ENCODE data around the gene CITED4. TPM values are rescaled to one million over a fixed set of nuclear protein-coding genes. Genes with fewer than 3 reads are reported as not detected.

CITED4 gene
- total RNA-seq, 3 donors from 2014 or later, result 12.2 to 136 (median 26.9) TPM

DNA sequence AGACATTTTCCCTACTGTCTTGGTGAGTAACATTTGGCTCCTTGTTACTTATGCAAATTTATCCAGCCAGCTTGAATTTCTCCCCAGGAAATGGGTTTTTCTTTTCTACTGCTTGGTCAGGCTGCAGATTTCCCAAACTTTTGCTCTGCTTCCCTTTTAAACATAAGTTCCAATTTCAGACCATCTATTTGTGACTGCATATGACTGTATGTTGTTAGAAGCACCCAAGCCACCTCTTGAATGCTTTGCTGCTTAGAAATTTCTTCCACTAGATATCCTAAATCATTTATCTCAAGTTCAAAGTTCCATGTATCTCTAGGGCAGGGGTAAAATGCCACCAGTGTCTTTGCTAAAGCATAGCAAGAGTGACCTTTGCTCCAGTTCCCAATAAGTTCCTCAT lies 32.3 kb upstream of the CITED4 start:
- Histone ChIP-seq H3K4me1 (peaks cover 0 to 12% of the 10 kb centered on the region in 2 donors), H3K36me3 (no peaks in the 10 kb centered on the region), H3K27me3 (no peaks in the 10 kb centered on the region), H3K9me3 (peaks cover 7 to 19% of the 10 kb centered on the region in 2 donors), H3K4me3 (no peak overlapping the region), H3K27ac (no peak overlapping the region)
- no peak for TF ChIP-seq POLR2A (IDR thresholded peaks at IDR 0.05)
- no peak for TF ChIP-seq POLR2AphosphoS5 (IDR thresholded peaks at IDR 0.05)
- TF ChIP-seq, protein P1, sequence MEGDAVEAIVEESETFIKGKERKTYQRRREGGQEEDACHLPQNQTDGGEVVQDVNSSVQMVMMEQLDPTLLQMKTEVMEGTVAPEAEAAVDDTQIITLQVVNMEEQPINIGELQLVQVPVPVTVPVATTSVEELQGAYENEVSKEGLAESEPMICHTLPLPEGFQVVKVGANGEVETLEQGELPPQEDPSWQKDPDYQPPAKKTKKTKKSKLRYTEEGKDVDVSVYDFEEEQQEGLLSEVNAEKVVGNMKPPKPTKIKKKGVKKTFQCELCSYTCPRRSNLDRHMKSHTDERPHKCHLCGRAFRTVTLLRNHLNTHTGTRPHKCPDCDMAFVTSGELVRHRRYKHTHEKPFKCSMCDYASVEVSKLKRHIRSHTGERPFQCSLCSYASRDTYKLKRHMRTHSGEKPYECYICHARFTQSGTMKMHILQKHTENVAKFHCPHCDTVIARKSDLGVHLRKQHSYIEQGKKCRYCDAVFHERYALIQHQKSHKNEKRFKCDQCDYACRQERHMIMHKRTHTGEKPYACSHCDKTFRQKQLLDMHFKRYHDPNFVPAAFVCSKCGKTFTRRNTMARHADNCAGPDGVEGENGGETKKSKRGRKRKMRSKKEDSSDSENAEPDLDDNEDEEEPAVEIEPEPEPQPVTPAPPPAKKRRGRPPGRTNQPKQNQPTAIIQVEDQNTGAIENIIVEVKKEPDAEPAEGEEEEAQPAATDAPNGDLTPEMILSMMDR (IDR thresholded peaks at IDR 0.05), result no peak
- no peak for DNase-seq (ENCODE audit: low spot score in 2 of 2)
- intact Hi-C loops (cut with DNase I; ENCODE audit: low total_unique reads), result no loop called here

DNA sequence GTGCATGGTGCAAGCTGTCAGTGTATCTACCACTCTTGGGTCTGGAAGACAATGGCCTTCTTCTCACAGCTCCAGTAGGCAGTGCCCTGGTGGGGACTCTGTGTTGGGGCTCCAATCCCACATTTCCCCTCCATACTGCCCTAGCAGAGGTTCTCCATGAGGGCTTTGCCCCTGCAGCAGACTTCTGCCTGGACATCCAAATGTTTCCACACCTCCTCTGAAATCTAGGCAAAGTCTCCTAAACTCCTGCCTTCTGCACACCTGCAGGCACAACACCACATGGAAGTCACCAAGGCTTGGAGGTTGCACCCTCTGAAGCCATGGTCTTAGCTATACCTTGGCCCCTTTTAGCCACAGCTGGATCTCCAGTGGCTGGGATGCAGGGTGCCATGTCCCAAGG lies 31.8 kb upstream of the CITED4 start:
- no peaks in the 10 kb centered on the region for H3K27me3 ChIP-seq
- H3K36me3 ChIP-seq, result no peaks in the 10 kb centered on the region
- DNase-seq (ENCODE audit: low spot score in 2 of 2), result no peak
- TF ChIP-seq POLR2AphosphoS5 (IDR thresholded peaks at IDR 0.05), result no peak
- TF ChIP-seq, protein P1 (IDR thresholded peaks at IDR 0.05), result no peak
- no peak for TF ChIP-seq POLR2A (IDR thresholded peaks at IDR 0.05)
- H3K27ac ChIP-seq, result no peak overlapping the region
- H3K9me3 ChIP-seq, result peaks cover 7 to 19% of the 10 kb centered on the region in 2 donors
- no peak overlapping the region for H3K4me3 ChIP-seq
- intact Hi-C loops (cut with DNase I; ENCODE audit: low total_unique reads), result no loop called here
- peaks cover 0 to 9% of the 10 kb centered on the region in 2 donors for H3K4me1 ChIP-seq

DNA sequence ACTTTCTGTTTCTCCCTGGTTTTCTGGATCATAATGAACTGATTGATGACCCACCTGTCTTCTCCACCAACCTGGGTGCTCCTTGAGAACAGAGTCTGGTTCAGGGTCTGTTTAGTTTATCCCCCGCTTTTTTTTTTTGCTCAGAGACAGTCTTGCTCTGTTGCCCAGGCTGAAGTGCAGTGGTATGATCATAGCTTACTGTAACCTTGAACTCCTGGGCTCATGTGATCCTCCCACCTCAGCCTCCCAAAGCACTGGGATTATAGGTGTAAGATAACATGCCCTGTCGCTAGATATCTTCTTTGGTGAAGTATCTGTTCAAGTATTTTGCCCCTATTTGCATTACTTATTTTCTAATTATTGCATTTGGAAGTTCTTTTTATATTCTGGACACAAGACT lies 30.2 kb upstream of the CITED4 start:
- Histone ChIP-seq H3K9me3 (peaks cover 7 to 19% of the 10 kb centered on the region in 2 donors), H3K4me1 (no peaks in the 10 kb centered on the region), H3K4me3 (no peak overlapping the region), H3K27me3 (no peaks in the 10 kb centered on the region), H3K27ac (no peak overlapping the region), H3K36me3 (no peaks in the 10 kb centered on the region)
- no peak for DNase-seq (ENCODE audit: low spot score in 2 of 2)
- TF ChIP-seq POLR2A (IDR thresholded peaks at IDR 0.05), result no peak
- no peak for TF ChIP-seq POLR2AphosphoS5 (IDR thresholded peaks at IDR 0.05)
- TF ChIP-seq, protein P1 (IDR thresholded peaks at IDR 0.05), result no peak
- intact Hi-C loops (cut with DNase I; ENCODE audit: low total_unique reads), result no loop called here

DNA sequence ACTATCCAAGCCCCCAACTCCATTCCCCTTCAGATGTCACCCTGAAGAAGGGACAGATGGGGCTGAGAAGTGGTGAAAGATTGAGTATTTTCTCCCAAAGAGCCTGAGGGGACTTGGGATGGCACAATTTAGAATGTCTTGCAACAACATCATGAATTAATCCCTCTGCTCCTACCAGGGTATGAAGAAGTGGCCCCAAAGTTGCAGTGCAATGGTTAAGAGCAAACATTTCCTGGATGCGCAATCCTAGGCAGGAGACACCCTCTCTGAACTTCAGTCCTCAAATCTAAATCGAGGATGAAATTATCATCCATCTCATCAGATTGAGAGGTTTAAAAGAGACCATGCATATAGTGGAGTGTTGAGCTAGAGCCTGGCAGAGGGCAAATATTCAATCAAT lies 28.6 kb upstream of the CITED4 start:
- Histone ChIP-seq H3K27me3 (no peaks in the 10 kb centered on the region), H3K36me3 (no peaks in the 10 kb centered on the region)
- TF ChIP-seq, protein P1 (IDR thresholded peaks at IDR 0.05), result no peak
- TF ChIP-seq POLR2A (IDR thresholded peaks at IDR 0.05) (no peak), POLR2AphosphoS5 (IDR thresholded peaks at IDR 0.05) (no peak)

DNA sequence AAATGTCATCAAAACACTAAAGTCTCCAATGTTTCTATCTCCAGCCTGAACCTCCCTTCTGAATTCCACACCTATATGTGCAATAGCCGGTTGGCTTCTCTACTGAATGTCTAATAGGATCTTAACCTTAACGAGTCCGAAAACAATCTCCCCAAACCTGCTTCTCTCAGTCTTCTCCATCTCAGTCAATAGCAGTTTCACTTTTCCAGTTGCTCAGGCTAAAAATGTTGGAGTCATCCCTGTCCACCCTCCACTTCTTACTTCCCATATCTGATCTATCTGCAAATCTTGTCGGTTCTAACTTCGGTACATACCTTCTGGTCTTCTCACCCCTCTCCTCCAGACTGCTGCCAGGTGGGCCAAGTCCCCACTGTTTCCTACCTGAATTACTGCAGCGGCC lies 25.5 kb upstream of the CITED4 start:
- no peaks in the 10 kb centered on the region for H3K4me1 ChIP-seq
- peaks cover 4 to 9% of the 10 kb centered on the region in 2 donors for H3K27me3 ChIP-seq
- H3K27ac ChIP-seq, result no peak overlapping the region
- no peaks in the 10 kb centered on the region for H3K9me3 ChIP-seq
- intact Hi-C loops (cut with DNase I; ENCODE audit: low total_unique reads), result no loop called here
- DNase-seq (ENCODE audit: low spot score in 2 of 2), result no peak
- TF ChIP-seq, protein P1 (IDR thresholded peaks at IDR 0.05), result no peak
- no peak for TF ChIP-seq POLR2AphosphoS5 (IDR thresholded peaks at IDR 0.05)
- no peak for TF ChIP-seq POLR2A (IDR thresholded peaks at IDR 0.05)
- H3K36me3 ChIP-seq, result no peaks in the 10 kb centered on the region
- H3K4me3 ChIP-seq, result no peak overlapping the region

More for the DNA sequence above, 28.6 kb upstream of the CITED4 start:
- Histone ChIP-seq H3K9me3 (peaks cover 7 to 19% of the 10 kb centered on the region in 2 donors), H3K27ac (no peak overlapping the region), H3K4me3 (no peak overlapping the region), H3K4me1 (no peaks in the 10 kb centered on the region)
- intact Hi-C loops (cut with DNase I; ENCODE audit: low total_unique reads), result no loop called here
- DNase-seq (ENCODE audit: low spot score in 2 of 2), result no peak

All from breast epithelium (tissue), 4 donors.